DND-41 (cell line): Measurements from ENCODE around the gene COL4A6.
A peak's percentile ranks its signal among the peaks of the same experiment; 100 is the strongest.

Experiments
- ATAC-seq: fragments of 200-7000 bp; cut with Tn5 transposase; 3 replicates; pipeline ENCODE4 v1.9.1; 2021; ENCODE audit warnings: low read depth; ENCODE audit not compliant: insufficient read depth
- DNase-seq: peaks from one replicate; pipeline ENCODE4 v3.0.0-alpha.2; 2020
- H2AFZ ChIP-seq: 2 replicates; pipeline ENCODE4 v1.6.0; 2012; ENCODE audit warnings: low read depth, low read length
- H3K27ac ChIP-seq: 2 replicates; pipeline ENCODE4 v1.5.1; 2012; ENCODE audit warnings: low read length, inconsistent platforms
- H3K27me3 ChIP-seq: fragments of 200-600 bp; sonication (generic); 2 replicates; pipeline ENCODE4 v1.6.0; 2012; ENCODE audit warnings: low read length, mild to moderate bottlenecking, inconsistent platforms; ENCODE audit not compliant: insufficient read depth, poor library complexity
- H3K36me3 ChIP-seq: 2 replicates; pipeline ENCODE4 v1.5.1; 2012; ENCODE audit warnings: low read length, inconsistent platforms; ENCODE audit not compliant: insufficient read depth
- H3K4me1 ChIP-seq: 2 replicates; pipeline ENCODE4 v1.5.1; 2012; ENCODE audit warnings: mild to moderate bottlenecking, low read length; ENCODE audit not compliant: insufficient read depth
- H3K4me2 ChIP-seq: 2 replicates; pipeline ENCODE4 v1.6.0; 2012; ENCODE audit warnings: mild to moderate bottlenecking, moderate library complexity, low read length, inconsistent platforms; ENCODE audit not compliant: insufficient read depth
- H3K4me3 ChIP-seq, 2 experiments: fragments of 200-600 bp in 1 of 2; shearing (Covaris generic) in 1 of 2; 2 replicates each; pipeline ENCODE4 v1.5.1; 2012 to 2016; ENCODE audit warnings: inconsistent platforms in 2 of 2, low read length in 2 of 2, mild to moderate bottlenecking in 2 of 2, low read depth in 1 of 2, moderate library complexity in 1 of 2
- H3K79me2 ChIP-seq: 2 replicates; pipeline ENCODE4 v1.6.0; 2012; ENCODE audit warnings: low read length, inconsistent platforms; ENCODE audit not compliant: insufficient read depth
- H3K9ac ChIP-seq: 2 replicates; pipeline ENCODE4 v1.6.0; 2012; ENCODE audit warnings: low read depth, mild to moderate bottlenecking, inconsistent platforms, low read length, moderate library complexity
- H3K9me3 ChIP-seq: 2 replicates; pipeline ENCODE4 v1.5.1; 2012; ENCODE audit warnings: low read length, moderate library complexity, mild to moderate bottlenecking, inconsistent platforms; ENCODE audit not compliant: insufficient read depth, severe bottlenecking
- H4K20me1 ChIP-seq: 2 replicates; pipeline ENCODE4 v1.6.0; 2012; ENCODE audit warnings: low read length; ENCODE audit not compliant: insufficient read depth
- EZH2 ChIP-seq: IDR thresholded peaks from 3 replicates; pipeline ENCODE4 v1.6.1; 2012; ENCODE audit warnings: borderline replicate concordance, low read depth, mild to moderate bottlenecking, moderate library complexity, low read length, inconsistent platforms; ENCODE audit not compliant: severe bottlenecking
- TF ChIP-seq, protein P1 (sequence below): IDR thresholded peaks from 2 replicates; pipeline ENCODE4 v1.5.1; 2012; ENCODE audit warnings: borderline replicate concordance, low read length, moderate library complexity, mild to moderate bottlenecking; ENCODE audit not compliant: poor library complexity, severe bottlenecking; ENCODE audit errors: extremely low read depth

The COL4A6 gene

DNA sequence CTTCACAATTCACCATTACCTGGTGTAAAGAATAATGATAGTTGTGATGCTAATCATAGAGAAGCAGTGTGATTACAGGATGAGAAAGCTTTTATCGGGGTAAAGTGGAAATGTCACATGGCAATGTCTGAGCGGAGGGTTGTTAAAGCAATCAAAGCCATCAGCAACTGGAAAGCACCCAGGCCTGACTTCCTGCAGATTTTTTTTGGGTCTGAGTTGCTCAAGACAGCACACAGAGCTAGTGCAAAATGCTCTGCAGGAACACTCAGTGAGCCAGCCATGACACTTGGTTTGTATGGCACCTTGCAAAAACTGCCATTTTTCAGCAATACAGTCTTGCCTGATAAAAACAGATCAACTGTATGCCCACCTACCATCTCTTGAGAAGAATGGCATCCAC lies 152.9 kb downstream of the COL4A6 start:
- Histone ChIP-seq H3K4me1 (no peaks in the 10 kb centered on the region), H3K4me3 (no peak overlapping the region), H2AFZ (no peak overlapping the region), H3K36me3 (no peaks in the 10 kb centered on the region), H3K4me2 (no peak overlapping the region), H3K27me3 (no peaks in the 10 kb centered on the region), H4K20me1 (no peaks in the 10 kb centered on the region), H3K9me3 (no peaks in the 10 kb centered on the region), H3K27ac (no peak overlapping the region), H3K9ac (no peak overlapping the region), H3K79me2 (no peaks in the 10 kb centered on the region)
- ATAC-seq (no peak), DNase-seq (no peak)
- TF ChIP-seq EZH2, result no peak
- TF ChIP-seq, protein P1, sequence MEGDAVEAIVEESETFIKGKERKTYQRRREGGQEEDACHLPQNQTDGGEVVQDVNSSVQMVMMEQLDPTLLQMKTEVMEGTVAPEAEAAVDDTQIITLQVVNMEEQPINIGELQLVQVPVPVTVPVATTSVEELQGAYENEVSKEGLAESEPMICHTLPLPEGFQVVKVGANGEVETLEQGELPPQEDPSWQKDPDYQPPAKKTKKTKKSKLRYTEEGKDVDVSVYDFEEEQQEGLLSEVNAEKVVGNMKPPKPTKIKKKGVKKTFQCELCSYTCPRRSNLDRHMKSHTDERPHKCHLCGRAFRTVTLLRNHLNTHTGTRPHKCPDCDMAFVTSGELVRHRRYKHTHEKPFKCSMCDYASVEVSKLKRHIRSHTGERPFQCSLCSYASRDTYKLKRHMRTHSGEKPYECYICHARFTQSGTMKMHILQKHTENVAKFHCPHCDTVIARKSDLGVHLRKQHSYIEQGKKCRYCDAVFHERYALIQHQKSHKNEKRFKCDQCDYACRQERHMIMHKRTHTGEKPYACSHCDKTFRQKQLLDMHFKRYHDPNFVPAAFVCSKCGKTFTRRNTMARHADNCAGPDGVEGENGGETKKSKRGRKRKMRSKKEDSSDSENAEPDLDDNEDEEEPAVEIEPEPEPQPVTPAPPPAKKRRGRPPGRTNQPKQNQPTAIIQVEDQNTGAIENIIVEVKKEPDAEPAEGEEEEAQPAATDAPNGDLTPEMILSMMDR, result no peak

DNA sequence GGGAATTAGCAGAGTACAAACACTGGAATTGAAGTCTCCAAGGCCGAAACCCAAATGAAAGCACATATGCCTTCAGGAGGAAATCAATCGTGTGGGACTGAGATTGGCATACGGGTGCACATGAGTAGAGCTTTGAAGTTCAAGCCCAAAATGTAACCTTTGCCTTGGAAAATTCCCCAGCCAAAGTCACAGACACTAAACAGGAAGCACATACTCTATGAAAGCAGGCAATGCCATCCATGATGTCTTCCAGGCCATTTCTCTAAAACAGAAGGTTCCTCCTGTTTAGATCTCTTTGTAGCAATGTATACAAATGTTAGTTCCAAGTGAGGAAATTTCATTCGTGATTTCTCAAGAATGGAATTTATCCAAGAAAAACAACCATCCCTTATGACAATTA lies 162.5 kb downstream of the COL4A6 start:
- no peaks in the 10 kb centered on the region for H3K4me1 ChIP-seq
- no peak overlapping the region for H3K27ac ChIP-seq
- no peak for TF ChIP-seq EZH2
- TF ChIP-seq, protein P1, result no peak
- no peaks in the 10 kb centered on the region for H3K27me3 ChIP-seq
- H3K4me3 ChIP-seq, result no peak overlapping the region
- no peak overlapping the region for H3K9ac ChIP-seq
- no peak for DNase-seq
- ATAC-seq, result no peak
- H4K20me1 ChIP-seq, result no peaks in the 10 kb centered on the region
- H3K79me2 ChIP-seq, result no peaks in the 10 kb centered on the region
- no peaks in the 10 kb centered on the region for H3K9me3 ChIP-seq
- no peak overlapping the region for H3K4me2 ChIP-seq
- H2AFZ ChIP-seq, result no peak overlapping the region
- H3K36me3 ChIP-seq, result no peaks in the 10 kb centered on the region

DNA sequence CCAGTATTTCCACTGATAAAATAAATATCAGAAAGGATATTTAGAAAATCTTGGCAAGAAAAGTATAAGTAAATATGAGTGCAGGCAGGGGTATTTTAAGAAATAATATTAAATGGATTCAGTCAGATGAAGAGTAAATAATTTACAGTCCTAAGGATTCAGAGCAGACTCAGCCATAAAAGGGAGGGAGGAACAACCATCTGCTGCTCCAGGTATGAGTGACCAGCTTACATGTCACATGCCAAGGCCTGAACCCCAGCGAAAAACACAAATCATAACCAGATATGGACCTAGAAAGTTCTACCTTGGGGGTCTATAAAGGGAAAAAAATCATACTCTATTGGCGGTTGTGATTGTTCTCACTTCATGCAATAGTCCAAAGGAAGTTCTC lies 166.8 kb downstream of the COL4A6 start:
- H3K4me1 ChIP-seq, result no peaks in the 10 kb centered on the region
- no peak for DNase-seq
- H3K79me2 ChIP-seq, result no peaks in the 10 kb centered on the region
- H3K4me2 ChIP-seq, result no peak overlapping the region
- TF ChIP-seq EZH2, result no peak
- TF ChIP-seq, protein P1, result no peak
- ATAC-seq, result no peak
- no peak overlapping the region for H3K4me3 ChIP-seq
- no peak overlapping the region for H2AFZ ChIP-seq
- H3K27ac ChIP-seq, result no peak overlapping the region
- H3K9me3 ChIP-seq, result no peaks in the 10 kb centered on the region
- no peaks in the 10 kb centered on the region for H3K27me3 ChIP-seq
- no peaks in the 10 kb centered on the region for H4K20me1 ChIP-seq
- H3K9ac ChIP-seq, result no peak overlapping the region
- no peaks in the 10 kb centered on the region for H3K36me3 ChIP-seq

DNA sequence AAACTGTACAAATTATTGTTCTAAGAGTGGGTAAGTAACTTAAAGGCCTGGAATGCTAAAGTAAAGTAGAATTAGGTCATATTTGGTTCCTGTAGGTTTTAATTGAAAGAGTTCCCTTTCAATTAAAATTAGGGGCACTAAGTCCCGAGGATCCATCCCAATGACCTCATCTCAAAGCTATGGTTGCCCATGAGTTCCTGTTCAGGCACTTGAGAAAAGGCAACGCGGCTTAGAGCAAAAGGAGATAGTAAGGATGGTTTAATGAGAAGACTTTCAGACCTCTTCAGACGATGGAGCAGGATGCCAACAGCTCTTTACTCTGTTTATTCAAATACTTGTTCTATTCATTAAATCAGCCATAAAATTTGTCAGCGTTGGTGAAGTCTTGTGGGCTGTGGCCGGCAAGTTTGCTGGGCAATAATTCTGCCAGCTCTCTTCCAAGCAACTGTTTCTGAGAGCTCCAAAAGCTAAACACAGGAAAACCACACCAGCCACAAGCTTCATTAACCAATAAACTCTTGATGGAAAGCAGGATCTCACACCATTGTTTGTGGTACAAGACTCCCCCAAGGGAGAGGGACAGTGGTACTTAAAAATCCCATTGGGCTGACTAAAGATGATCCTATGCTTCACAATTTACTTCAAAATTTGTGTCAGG lies 167.4 kb downstream of the COL4A6 start:
- H3K4me2 ChIP-seq, result no peak overlapping the region
- TF ChIP-seq, protein P1, result no peak
- TF ChIP-seq EZH2, result no peak
- H4K20me1 ChIP-seq, result no peaks in the 10 kb centered on the region

More for the DNA sequence above, 167.4 kb downstream of the COL4A6 start:
- DNase-seq (peak; percentile 1), ATAC-seq (0 out of 3 replicates have a peak, but pooled peaks have one; percentile 37)
- H3K79me2 ChIP-seq, result no peaks in the 10 kb centered on the region
- H3K9me3 ChIP-seq, result no peaks in the 10 kb centered on the region
- H3K36me3 ChIP-seq, result no peaks in the 10 kb centered on the region
- no peak overlapping the region for H2AFZ ChIP-seq
- no peak overlapping the region for H3K27ac ChIP-seq
- no peaks in the 10 kb centered on the region for H3K4me1 ChIP-seq
- no peak overlapping the region for H3K9ac ChIP-seq
- H3K27me3 ChIP-seq, result no peaks in the 10 kb centered on the region
- no peak overlapping the region for H3K4me3 ChIP-seq
